Left renal pelvis (tissue), 4 donors: ENCODE data around the gene SLC16A3. TPM values are rescaled to one million over a fixed set of nuclear protein-coding genes. Genes with fewer than 3 reads are reported as not detected.
"Not testable (repeated sequence)": the region's sequence is repeated elsewhere in the genome, so short reads cannot be mapped to it uniquely, and the experiment has no call there.

Source experiments
- DNase-seq, 4 donors: peaks; one replicate each; pipeline ENCODE4 v3.0.0-alpha.2; 2013; ENCODE audit warnings: low read depth in 4 of 4, low spot score in 3 of 4
- polyA plus RNA-seq, 4 donors: library from polyadenylated mRNA; unstranded; fragments of 120-200 nt; gene quantifications; one replicate each; pipeline ENCODE4 v1.2.1, GENCODE V29; 2013; ENCODE audit not compliant: insufficient read length in 4 of 4

SLC16A3 gene
- polyA plus RNA-seq, 4 donors: 6.6 to 16.3 (median 13.0) TPM

DNA sequence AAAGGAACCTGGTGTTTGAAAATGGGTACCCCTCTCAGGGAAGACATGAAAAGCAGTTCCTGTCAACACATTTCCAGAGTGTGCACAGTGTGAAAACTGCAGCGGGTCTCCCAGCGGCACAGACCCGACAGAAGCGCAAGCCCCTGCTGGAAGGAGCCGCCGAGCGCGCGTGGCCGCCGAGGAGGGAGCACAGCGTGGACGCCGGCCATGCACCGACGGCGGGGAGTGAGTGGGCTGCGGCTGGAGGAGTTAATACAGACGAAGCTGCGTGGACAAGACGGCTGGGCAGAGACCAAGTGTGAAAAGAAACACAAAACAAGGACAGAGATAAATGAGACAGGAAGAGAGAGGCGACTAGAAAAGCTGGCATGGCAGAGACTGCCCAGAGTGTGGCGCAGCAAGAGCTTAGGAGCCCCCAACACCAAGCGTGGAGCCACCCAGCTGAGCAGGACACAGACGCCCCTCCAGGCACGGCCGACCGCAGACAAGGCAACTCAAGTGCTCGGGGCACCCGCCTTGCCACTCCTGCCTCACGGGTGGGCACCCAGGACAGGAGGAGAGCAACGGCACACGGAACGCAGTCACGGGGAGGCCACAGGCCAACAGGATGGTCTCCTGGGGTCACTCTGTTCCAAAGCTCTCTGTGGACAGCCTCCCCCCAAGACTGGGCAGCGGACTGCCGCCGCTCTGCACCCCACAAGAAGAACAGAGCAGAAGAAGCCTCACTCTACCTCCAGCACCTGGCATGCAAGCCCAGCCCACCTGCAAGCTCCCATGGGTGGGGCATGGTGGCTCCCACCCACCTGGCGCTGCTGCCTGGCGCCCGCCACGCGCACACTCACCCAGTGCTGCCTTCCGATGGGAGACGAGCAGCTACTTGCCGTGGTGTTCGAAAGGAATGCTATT lies 16.5 kb downstream of the SLC16A3 start:
- no peak for DNase-seq

- no peak for DNase-seq
These were observed 17.2 kb downstream of the SLC16A3 start for GRCh38 chr17:82246040-82246364.

DNA sequence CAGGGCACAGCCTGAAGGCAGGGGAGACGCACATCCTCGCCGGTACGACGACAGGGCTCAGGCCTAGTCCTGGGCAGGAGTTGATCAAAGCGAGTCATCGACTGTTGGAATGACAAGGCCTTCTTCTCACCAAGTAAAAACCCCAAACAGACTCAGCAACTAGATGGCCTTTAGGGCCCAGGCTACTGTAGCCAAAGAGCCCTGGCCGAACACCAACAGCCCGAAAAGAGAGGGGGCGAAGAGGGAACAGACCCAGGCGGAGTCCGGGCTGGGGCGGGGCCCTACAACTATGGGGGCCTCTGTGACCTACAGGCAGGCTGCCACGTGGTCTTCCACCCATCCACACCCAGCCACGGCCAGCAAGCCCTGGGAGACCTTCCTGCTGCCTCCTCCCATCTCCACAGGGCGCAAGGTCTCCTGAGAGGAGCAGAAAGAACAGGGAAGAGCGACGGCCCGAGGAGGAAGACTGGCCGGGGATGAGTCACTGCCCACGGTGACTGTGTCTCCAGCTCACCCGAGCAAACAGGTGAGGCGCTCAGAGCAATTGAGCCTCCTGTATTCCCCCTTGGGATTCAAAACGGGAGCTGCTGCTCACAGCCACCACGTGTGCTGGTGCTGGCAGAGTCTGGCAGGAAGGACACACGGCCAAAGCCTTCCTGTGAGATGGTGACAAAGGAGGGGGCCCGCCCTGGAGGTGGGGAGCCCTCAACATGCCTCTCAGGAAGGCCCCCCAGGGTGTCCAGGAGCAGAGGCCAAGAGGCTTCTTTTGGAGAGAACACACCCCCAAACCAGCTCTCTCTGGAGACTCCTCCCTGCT lies 17.7 kb downstream of the SLC16A3 start:
- DNase-seq: no peak

GRCh38 chr17:82247182-82247823 lies 18.5 kb downstream of the SLC16A3 start:
- no peak for DNase-seq

DNA sequence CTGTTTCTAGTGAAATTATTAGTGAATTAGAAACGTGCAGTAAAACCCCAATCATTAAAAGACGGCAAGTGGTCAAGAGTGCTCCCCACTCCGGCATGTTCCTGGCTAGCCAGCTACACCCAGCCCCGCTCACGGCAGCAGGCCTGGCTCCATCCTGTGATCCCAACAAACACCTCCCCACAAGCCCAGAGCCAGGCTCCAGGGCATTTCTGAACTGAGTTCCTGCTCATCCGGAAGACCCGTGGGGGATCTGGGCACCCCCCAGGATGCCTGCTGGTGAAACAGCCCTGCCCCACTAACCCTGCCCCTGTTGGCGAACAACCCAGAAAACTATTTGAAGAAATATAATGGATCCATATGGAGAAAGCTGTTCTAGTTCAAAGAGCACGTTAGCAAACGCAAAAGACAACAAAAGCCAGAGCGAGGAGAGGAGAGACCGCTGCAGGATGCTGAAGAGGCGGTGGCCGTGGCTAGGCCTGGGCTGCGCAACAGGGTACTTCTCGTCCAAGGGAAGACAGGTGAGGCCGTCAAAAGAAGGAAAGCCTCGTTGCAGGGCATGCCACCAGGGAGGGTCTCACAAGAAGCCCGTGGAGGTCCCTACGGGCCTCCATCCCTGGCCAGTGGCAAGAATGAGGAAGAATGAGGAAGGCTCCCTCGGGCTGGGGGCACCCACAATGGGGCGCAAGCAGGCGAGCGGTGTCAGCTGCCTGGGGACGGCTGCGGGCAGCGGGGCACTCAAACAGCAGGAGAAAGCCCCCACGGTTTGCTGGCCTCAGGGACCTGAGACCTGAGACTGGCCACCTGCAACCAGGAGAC lies 19.2 kb downstream of the SLC16A3 start:
- DNase-seq: no peak

- no peak for DNase-seq
These were observed 20.2 kb downstream of the SLC16A3 start for GRCh38 chr17:82248815-82249674.

- DNase-seq: no peak
These were observed 21.2 kb downstream of the SLC16A3 start for GRCh38 chr17:82249896-82250581.

DNA sequence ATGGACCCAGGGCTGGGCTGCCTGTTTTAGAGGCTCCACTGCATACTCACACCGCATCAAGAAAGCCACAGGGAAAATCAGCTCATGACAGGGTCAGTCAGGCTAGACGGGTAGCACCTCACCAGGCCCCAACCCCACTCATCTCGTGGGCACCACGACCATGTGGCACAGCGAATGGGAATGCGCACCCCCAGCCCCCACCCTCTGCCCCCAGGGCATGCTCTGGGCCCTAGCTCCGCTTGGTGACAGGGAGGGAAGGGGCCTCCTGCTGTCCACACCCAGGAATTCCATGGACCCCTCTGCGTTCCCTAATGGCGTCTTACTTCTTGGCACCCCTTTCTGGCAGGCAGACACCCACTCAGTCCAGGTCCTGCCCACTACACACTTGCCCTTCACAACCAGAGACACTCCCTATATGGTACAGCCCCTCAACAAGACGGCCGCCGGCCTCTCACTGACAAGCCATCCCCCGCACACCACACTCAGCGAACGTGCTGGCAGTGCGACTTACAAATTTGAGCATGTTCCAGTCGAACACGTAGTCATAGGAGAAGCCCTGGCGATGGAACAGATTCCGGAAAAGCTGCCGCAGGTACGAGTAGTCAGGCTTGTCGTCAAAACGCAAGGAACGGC lies 22.1 kb downstream of the SLC16A3 start:
- DNase-seq: no peak

DNA sequence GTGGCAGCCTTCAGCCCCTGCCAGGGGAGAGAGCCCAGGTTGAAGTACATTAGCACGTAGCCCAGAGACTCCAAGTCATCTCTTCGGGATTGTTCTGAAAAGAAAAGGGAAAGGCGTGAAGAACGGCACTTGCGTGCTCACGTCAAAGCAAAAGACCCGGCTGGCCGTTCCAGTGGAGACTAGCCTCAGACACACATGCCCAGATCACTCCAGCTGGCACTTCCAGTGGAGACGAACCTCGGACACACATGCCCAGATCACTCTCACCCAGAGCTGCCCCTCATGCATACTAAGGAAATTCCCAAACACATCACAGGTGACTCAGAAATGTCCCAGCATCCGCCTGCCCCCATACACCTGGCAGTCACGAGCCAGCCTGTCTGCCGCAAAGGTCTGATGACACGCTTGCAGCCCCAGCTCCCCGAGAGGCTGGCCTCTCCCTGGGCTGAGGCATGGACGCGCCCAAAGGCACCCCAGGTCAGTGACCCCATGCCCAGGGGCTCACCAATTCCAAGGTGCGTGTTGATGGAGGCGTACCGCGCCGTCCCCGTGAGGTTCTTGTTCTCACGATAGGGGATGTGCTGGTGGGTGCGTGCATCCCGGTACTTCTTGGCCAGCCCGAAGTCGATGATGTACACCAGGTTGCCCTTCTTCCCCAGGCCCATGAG lies 23.8 kb downstream of the SLC16A3 start:
- DNase-seq: no peak

- DNase-seq: no peak
These were observed 24.3 kb downstream of the SLC16A3 start for GRCh38 chr17:82253179-82253544.

GRCh38 chr17:82254096-82254495 lies 25.3 kb downstream of the SLC16A3 start:
- DNase-seq: not testable (repeated sequence)

- not testable (repeated sequence) for DNase-seq
These were observed 25.9 kb downstream of the SLC16A3 start for GRCh38 chr17:82254746-82255145.

- DNase-seq: no peak
These were observed 26.6 kb downstream of the SLC16A3 start for GRCh38 chr17:82255402-82255972.

- no peak for DNase-seq
These were observed 27.5 kb downstream of the SLC16A3 start for GRCh38 chr17:82256242-82256885.

DNA sequence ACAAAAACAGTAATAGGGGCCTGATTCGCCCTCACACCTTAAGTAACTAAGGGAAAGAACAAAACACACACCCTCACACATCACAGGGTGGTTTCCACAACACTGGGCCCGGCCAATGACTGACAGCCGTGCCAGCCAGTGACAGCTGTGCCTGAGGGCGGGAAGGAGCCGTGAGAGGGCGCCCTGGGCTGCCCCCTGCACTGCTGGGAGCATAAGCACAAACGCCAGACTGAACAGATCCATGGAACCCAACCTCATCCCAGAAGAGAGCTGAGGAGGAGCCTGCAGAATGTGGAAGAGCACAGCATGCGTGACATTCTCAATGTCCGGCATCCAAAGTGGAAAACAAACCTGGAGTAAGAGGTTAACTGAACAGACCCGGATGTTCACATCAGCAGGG lies 28.6 kb downstream of the SLC16A3 start:
- no peak for DNase-seq

GRCh38 chr17:82258555-82258954 lies 29.7 kb downstream of the SLC16A3 start:
- DNase-seq: no peak
